Psoas muscle (tissue), 8 donors: ENCODE data around the gene TTF2. TPM values are rescaled to one million over a fixed set of nuclear protein-coding genes. Genes with fewer than 3 reads are reported as not detected.
"Not testable (repeated sequence)": the region's sequence is repeated elsewhere in the genome, so short reads cannot be mapped to it uniquely, and the experiment has no call there.

Experiments
- ATAC-seq, 4 donors: fragments of 200-7000 bp; cut with Tn5 transposase; one replicate each; pipeline ENCODE4 v1.9.1; 2020; ENCODE audit warnings: moderate library complexity in 3 of 4, mild to moderate bottlenecking in 2 of 4
- DNase-seq, 2 donors: peaks; one replicate each; pipeline ENCODE4 v3.0.0-alpha.2; 2020
- H3K27ac ChIP-seq: fragments of 200-600 bp; one replicate; pipeline ENCODE4 v1.8.0; 2022
- H3K27me3 ChIP-seq, 3 donors: fragments of 200-600 bp in 1 of 3; one replicate each; pipeline versions ENCODE4 v1.6.1 to v1.8.0; 2013 to 2022; ENCODE audit warnings: low read length in 2 of 3, mild to moderate bottlenecking in 2 of 3, moderate library complexity in 1 of 3; ENCODE audit not compliant: insufficient read depth in 3 of 3
- H3K36me3 ChIP-seq, 2 donors: fragments of 200-600 bp in 1 of 2; one replicate each; pipeline versions ENCODE4 v1.6.1 to v1.8.0; 2013 to 2022; ENCODE audit warnings: low read depth in 1 of 2, mild to moderate bottlenecking in 1 of 2, moderate library complexity in 1 of 2; ENCODE audit not compliant: insufficient read depth in 1 of 2
- H3K4me1 ChIP-seq: fragments of 200-600 bp; one replicate; pipeline ENCODE4 v1.8.0; 2022
- H3K4me3 ChIP-seq: fragments of 200-600 bp; one replicate; pipeline ENCODE4 v1.8.0; 2022; ENCODE audit warnings: mild to moderate bottlenecking
- H3K9me3 ChIP-seq: fragments of 200-600 bp; one replicate; pipeline ENCODE4 v1.8.0; 2022
- CTCF ChIP-seq: fragments of 200-600 bp; IDR thresholded peaks from one replicate; pipeline ENCODE4 v1.8.0; 2022; ENCODE audit warnings: antibody characterized with exemption
- WGBS, 3 donors: extraction: QIAGEN DNeasy Blood & Tissue Kit; methylation state at CpG; one replicate each; pipeline versions ENCODE4 v1.1.6 to v1.1.7; 2013; 5-methylcytosine and 5-hydroxymethylcytosine counted together
- intact Hi-C, 2 donors: fragments of 100-400 bp; cut with DNase I; formaldehyde crosslinking; loops; one replicate each; pipeline versions ENCODE4 v1.11.0 to v1.14.2; 2022
- polyA plus RNA-seq, 3 donors: library from polyadenylated mRNA; stranded (reverse); fragments of 200-250 nt; gene quantifications; one replicate each; pipeline ENCODE4 v1.2.3, GENCODE V29; 2013
- total RNA-seq, 4 donors: library from RNA; stranded (reverse); fragmentation: NEBNext Ultra II Directional in 2 of 4; extraction: Animal tissue kit (Norgen Biotek cat#: 25700) in 2 of 4; gene quantifications; one replicate each; pipeline versions ENCODE4 v1.2.1 to v1.2.4, GENCODE V29; 2021 to 2023
- donor health status: healthy with polysubstance abuse.
- donor health status: DM: no; HTN: no; CAD: no; lungs with moderate emphysema.
- donor health status: Bipolar disorder and iron deficiency.
- donor health status: healthy.
- donor health status: DM: yes; HTN: yes; CAD: no.
- donor health status: DM: no; HTN: no; CAD: no.
- donor health status: DM: no; HTN: no; CAD: no.
- donor health status: DM: yes; HTN: yes; CAD: no.

TTF2 gene
- total and polyA plus RNA-seq, 7 donors, result 3.5 to 27.7 (median 14.3) TPM

- H3K4me1 ChIP-seq, result peaks cover 11% of the 10 kb centered on the region
- DNase-seq (no peak), ATAC-seq (peak in 3 of 4 donors; percentile 17 to 46 (median 44))
- no peaks in the 10 kb centered on the region for H3K27me3 ChIP-seq
- H3K36me3 ChIP-seq, result no peaks in the 10 kb centered on the region
- H3K9me3 ChIP-seq, result no peaks in the 10 kb centered on the region
- peak overlapping the region; percentile 39 for H3K4me3 ChIP-seq
- peak overlapping the region; percentile 88 for H3K27ac ChIP-seq
- TF ChIP-seq CTCF, result no peak
- 65 to 76% (median 69%) methylated on average over 4 of the region's 4 CpGs for WGBS, 3 donors
- intact Hi-C loops, result loop anchor here in 1 of 2 donors (5.0 kb wide), 1 partner anchor 220 kb away; the partner anchor contains the start of gene MAN1A2
These were observed 87.3 kb downstream of the TTF2 start for GRCh38 chr1:117147341-117147831.

GRCh38 chr1:117147856-117148588, 87.9 kb downstream of the TTF2 start:
- no peaks in the 10 kb centered on the region for H3K9me3 ChIP-seq
- DNase-seq (no peak), ATAC-seq (peak; percentile 63 to 84 (median 78))
- peak overlapping the region; percentile 88 for H3K27ac ChIP-seq
- H3K36me3 ChIP-seq, result no peaks in the 10 kb centered on the region
- 57 to 75% (median 66%) methylated on average over 5 of the region's 5 CpGs for WGBS, 3 donors
- H3K4me3 ChIP-seq, result peak overlapping the region; percentile 39
- no peaks in the 10 kb centered on the region for H3K27me3 ChIP-seq
- peaks cover 11% of the 10 kb centered on the region for H3K4me1 ChIP-seq
- intact Hi-C loops, result loop anchor here in 1 of 2 donors (5.0 kb wide), 1 partner anchor 219 kb away; the partner anchor contains the start of gene MAN1A2
- TF ChIP-seq CTCF, result no peak

- H3K4me3 ChIP-seq, result no peak overlapping the region
- DNase-seq (no peak), ATAC-seq (no peak)
- TF ChIP-seq CTCF, result no peak
- H3K36me3 ChIP-seq, result no peaks in the 10 kb centered on the region
- peaks cover 11% of the 10 kb centered on the region for H3K4me1 ChIP-seq
- WGBS, 3 donors, result 75 to 80% (median 77%) methylated on average over 2 of the region's 2 CpGs
- H3K27me3 ChIP-seq, result no peaks in the 10 kb centered on the region
- no peaks in the 10 kb centered on the region for H3K9me3 ChIP-seq
- no peak overlapping the region for H3K27ac ChIP-seq
- intact Hi-C loops, result no loop called here
These were observed 90.2 kb downstream of the TTF2 start for GRCh38 chr1:117150316-117150715.

GRCh38 chr1:117151305-117151704, 91.2 kb downstream of the TTF2 start:
- intact Hi-C loops, H3K9me3 ChIP-seq, H3K36me3 ChIP-seq, ATAC-seq, DNase-seq, H3K4me3 ChIP-seq, H3K27me3 ChIP-seq, H3K27ac ChIP-seq: not testable (repeated sequence)
- 84 to 92% (median 86%) methylated on average over 5 of the region's 5 CpGs for WGBS, 3 donors
- peaks cover 11% of the 10 kb centered on the region for H3K4me1 ChIP-seq

Other genes starting within 250 kb of the TTF2 start
- 1 to 10 TPM; 2.3 to 8.1 (median 4.5) TPM for gene PTGFRN, start 150.4 kb upstream of the TTF2 start, total RNA-seq
- 1 to 10 TPM in 2 of 3 donors, under 1 TPM in 1; 0.79 to 1.6 (median 1.5) TPM for gene PTGFRN, start 150.4 kb upstream of the TTF2 start, polyA plus RNA-seq
- gene CD101, start 58.6 kb upstream of the TTF2 start, total RNA-seq, result under 1 TPM in 3 of 4 donors, not detected in 1; 0.18 to 0.77 (median 0.39) TPM
- gene CD101, start 58.6 kb upstream of the TTF2 start, polyA plus RNA-seq, result 1 to 10 TPM in 1 of 3 donors, under 1 TPM in 2; 0.03 to 1.0 (median 0.04) TPM
- 10 to 100 TPM in 3 of 4 donors, 1 to 10 TPM in 1; 7.3 to 25.4 (median 13.2) TPM for gene TRIM45, start 61.4 kb downstream of the TTF2 start, total RNA-seq
- 10 to 100 TPM in 1 of 3 donors, 1 to 10 TPM in 2; 3.3 to 17.1 (median 8.4) TPM for gene TRIM45, start 61.4 kb downstream of the TTF2 start, polyA plus RNA-seq
- gene VTCN1, start 150.6 kb downstream of the TTF2 start, total RNA-seq, result under 1 TPM in 1 of 4 donors, not detected in 3; 0.22 TPM
- gene VTCN1, start 150.6 kb downstream of the TTF2 start, polyA plus RNA-seq, result under 1 TPM in 2 of 3 donors, not detected in 1; 0.03 to 0.09 TPM